Midbrain (tissue), 1 donor: Measurements from ENCODE around the gene AP1B1.

Source experiments
- DNase-seq: peaks from one replicate; lab custom pipeline; 2025; lab: John Stamatoyannopoulos, UW

Gene AP1B1

GRCh38 chr22:29313576-29314466, 74.5 kb downstream of the AP1B1 start:
- DNase-seq: no peak

GRCh38 chr22:29313126-29313575, 75.2 kb downstream of the AP1B1 start:
- peak; percentile 58 for DNase-seq

GRCh38 chr22:29312218-29313125, 75.9 kb downstream of the AP1B1 start:
- no peak for DNase-seq

GRCh38 chr22:29311464-29312217, 76.7 kb downstream of the AP1B1 start:
- DNase-seq: peak; percentile 47

GRCh38 chr22:29310863-29311339, 77.5 kb downstream of the AP1B1 start:
- peak; percentile 90 for DNase-seq

GRCh38 chr22:29310065-29310862, 78.1 kb downstream of the AP1B1 start:
- no peak for DNase-seq

- no peak for DNase-seq
Observed at GRCh38 chr22:29309332-29310064, 78.9 kb downstream of the AP1B1 start.

- no peak for DNase-seq
Observed at GRCh38 chr22:29308791-29309262, 79.5 kb downstream of the AP1B1 start.

- no peak for DNase-seq
Observed at GRCh38 chr22:29308148-29308790, 80.1 kb downstream of the AP1B1 start.

- no peak for DNase-seq
Observed at GRCh38 chr22:29307596-29308147, 80.7 kb downstream of the AP1B1 start.

GRCh38 chr22:29306835-29307595, 81.4 kb downstream of the AP1B1 start:
- DNase-seq: peak; percentile 70

GRCh38 chr22:29306175-29306834, 82.1 kb downstream of the AP1B1 start, which contains the start of gene GAS2L1:
GAS2L1 (plus strand) TSS chr22:29306650; CDS start chr22:29308106, 1,456 bp downstream.
- DNase-seq: peak; percentile 77

- no peak for DNase-seq
Observed at GRCh38 chr22:29305836-29306174, 82.6 kb downstream of the AP1B1 start.

- DNase-seq: peak; percentile 31
Observed at GRCh38 chr22:29302681-29303465, 85.5 kb downstream of the AP1B1 start.

GRCh38 chr22:29302402-29302680, 86.0 kb downstream of the AP1B1 start:
- peak; percentile 24 for DNase-seq

GRCh38 chr22:29301716-29302401, 86.5 kb downstream of the AP1B1 start:
- no peak for DNase-seq
